Measurements from ENCODE around the gene TBC1D10A.

DNA sequence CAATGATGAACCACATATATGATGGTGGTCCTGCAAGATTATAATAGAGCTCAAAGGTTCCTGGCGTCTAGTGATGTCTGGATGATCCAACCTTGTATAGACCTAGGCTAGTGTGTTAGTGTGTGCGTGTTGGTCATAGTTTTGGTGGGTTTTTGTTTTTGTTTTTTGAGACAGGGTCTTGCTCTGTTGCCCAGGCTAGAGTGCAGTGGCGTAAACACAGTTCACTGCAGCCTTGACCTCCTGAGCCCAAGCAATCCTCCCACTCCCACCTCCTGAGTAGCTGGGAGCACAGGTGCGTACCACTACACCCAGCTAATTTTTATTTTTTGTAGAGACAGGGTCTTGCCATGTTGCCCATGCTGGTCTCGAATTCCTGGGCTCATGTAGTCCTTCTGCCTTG is 46.8 kb downstream of the TBC1D10A start:
- TF ChIP-seq, protein P1, sequence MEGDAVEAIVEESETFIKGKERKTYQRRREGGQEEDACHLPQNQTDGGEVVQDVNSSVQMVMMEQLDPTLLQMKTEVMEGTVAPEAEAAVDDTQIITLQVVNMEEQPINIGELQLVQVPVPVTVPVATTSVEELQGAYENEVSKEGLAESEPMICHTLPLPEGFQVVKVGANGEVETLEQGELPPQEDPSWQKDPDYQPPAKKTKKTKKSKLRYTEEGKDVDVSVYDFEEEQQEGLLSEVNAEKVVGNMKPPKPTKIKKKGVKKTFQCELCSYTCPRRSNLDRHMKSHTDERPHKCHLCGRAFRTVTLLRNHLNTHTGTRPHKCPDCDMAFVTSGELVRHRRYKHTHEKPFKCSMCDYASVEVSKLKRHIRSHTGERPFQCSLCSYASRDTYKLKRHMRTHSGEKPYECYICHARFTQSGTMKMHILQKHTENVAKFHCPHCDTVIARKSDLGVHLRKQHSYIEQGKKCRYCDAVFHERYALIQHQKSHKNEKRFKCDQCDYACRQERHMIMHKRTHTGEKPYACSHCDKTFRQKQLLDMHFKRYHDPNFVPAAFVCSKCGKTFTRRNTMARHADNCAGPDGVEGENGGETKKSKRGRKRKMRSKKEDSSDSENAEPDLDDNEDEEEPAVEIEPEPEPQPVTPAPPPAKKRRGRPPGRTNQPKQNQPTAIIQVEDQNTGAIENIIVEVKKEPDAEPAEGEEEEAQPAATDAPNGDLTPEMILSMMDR (IDR thresholded peaks at IDR 0.05): no peak
- no peak for TF ChIP-seq POLR2A (IDR thresholded peaks at IDR 0.05)
- TF ChIP-seq EP300 (IDR thresholded peaks at IDR 0.05): no peak

Measured in tibial nerve (tissue), 4 donors.